H1 (cell line): ENCODE measurements around the gene CYGB. TPM values are rescaled to one million over a fixed set of nuclear protein-coding genes. Genes with fewer than 3 reads are reported as not detected.

Experiments used
- CTCF ChIA-PET: fragments of 300-600 bp; sonication (Branson Sonifier 250); formaldehyde crosslinking; loops from one replicate; lab custom pipeline; 2021; ENCODE audit not compliant: partially characterized antibody; lab: Charles Lee
- POLR2A ChIA-PET: fragments of 300-600 bp; sonication (Branson Sonifier 250); formaldehyde crosslinking; loops from one replicate; lab custom pipeline; 2021; ENCODE audit warnings: inconsistent platforms; ENCODE audit not compliant: partially characterized antibody; lab: Charles Lee
- DNase-seq, 2 experiments: peaks; one replicate each; pipeline versions ENCODE4 v3.0.0 to v3.0.0-alpha.2; 2010 to 2022; ENCODE audit warnings: low spot score in 2 of 2, low read depth in 1 of 2, mixed read lengths in 1 of 2
- FAIRE-seq: peaks from 2 replicates; lab custom pipeline; 2011; peaks lifted over from hg19 to GRCh38; lab: Jason Lieb, UNC
- H2AFZ ChIP-seq: 2 replicates; pipeline ENCODE4 v1.8.1; 2012; ENCODE audit warnings: low read length, inconsistent platforms
- H2AK5ac ChIP-seq: 2 replicates; pipeline ENCODE4 v1.6.1; 2013; ENCODE audit warnings: low read depth, low read length
- H2BK120ac ChIP-seq: replicated peaks from 2 replicates; pipeline ENCODE3; 2013; ENCODE audit warnings: low read depth, low read length, inconsistent platforms
- H2BK12ac ChIP-seq: 2 replicates; pipeline ENCODE4 v1.6.1; 2013; ENCODE audit warnings: low read depth, low read length
- H2BK15ac ChIP-seq: 2 replicates; pipeline ENCODE4 v1.6.1; 2013; ENCODE audit warnings: low read length
- H2BK20ac ChIP-seq: 2 replicates; pipeline ENCODE4 v1.6.1; 2013; ENCODE audit warnings: low read length
- H2BK5ac ChIP-seq: 2 replicates; pipeline ENCODE4 v1.6.1; 2013; ENCODE audit warnings: low read depth, low read length
- H3K14ac ChIP-seq: 2 replicates; pipeline ENCODE4 v1.6.1; 2013; ENCODE audit warnings: inconsistent platforms; ENCODE audit not compliant: insufficient read length
- H3K18ac ChIP-seq: 2 replicates; pipeline ENCODE4 v1.6.1; 2013; ENCODE audit warnings: low read length; ENCODE audit errors: extremely low read depth
- H3K23ac ChIP-seq: 2 replicates; pipeline ENCODE4 v1.6.1; 2013; ENCODE audit warnings: inconsistent platforms; ENCODE audit not compliant: insufficient read length
- H3K23me2 ChIP-seq: 2 replicates; pipeline ENCODE4 v1.6.1; 2013; ENCODE audit warnings: low read depth, low read length
- H3K27ac ChIP-seq: 2 replicates; pipeline ENCODE4 v1.6.1; 2011; ENCODE audit warnings: low read depth, low read length, inconsistent platforms
- H3K27me3 ChIP-seq, 4 experiments: replicated peaks in 1 of 4; 1 replicate in 1 of 4; 2 replicates in 3 of 4; pipeline versions ENCODE4 v1.6.1 to v1.8.1; 2011 to 2013; ENCODE audit warnings: low read length in 3 of 4, mild to moderate bottlenecking in 3 of 4, inconsistent platforms in 2 of 4, mixed read lengths in 2 of 4, moderate library complexity in 1 of 4; ENCODE audit not compliant: control insufficient read depth in 3 of 4, insufficient read depth in 3 of 4; ENCODE audit errors: extremely low read depth in 1 of 4
- H3K36me3 ChIP-seq, 4 experiments: 2 replicates each; pipeline versions ENCODE4 v1.6.1 to v1.8.1; 2011 to 2013; ENCODE audit warnings: mild to moderate bottlenecking in 4 of 4, low read length in 3 of 4, moderate library complexity in 2 of 4, control low read depth in 1 of 4, inconsistent platforms in 1 of 4; ENCODE audit not compliant: insufficient read depth in 4 of 4, control insufficient read depth in 2 of 4
- H3K4ac ChIP-seq: replicated peaks from 2 replicates; pipeline ENCODE3; 2013; ENCODE audit warnings: low read length, low read depth, mixed read lengths, inconsistent platforms; ENCODE audit not compliant: insufficient read length
- H3K4me1 ChIP-seq, 4 experiments: replicated peaks in 1 of 4; 1 replicate in 1 of 4; 2 replicates in 3 of 4; pipeline versions ENCODE4 v1.6.1 to v1.8.1; 2011 to 2013; ENCODE audit warnings: low read length in 3 of 4, inconsistent platforms in 2 of 4, mixed read lengths in 1 of 4; ENCODE audit not compliant: insufficient read depth in 4 of 4, control insufficient read depth in 3 of 4
- H3K4me2 ChIP-seq, 2 experiments: 2 replicates each; pipeline versions ENCODE4 v1.6.1 to v1.8.1; 2011 to 2013; ENCODE audit warnings: low read depth in 2 of 2, low read length in 2 of 2, control low read depth in 1 of 2, inconsistent platforms in 1 of 2, mild to moderate bottlenecking in 1 of 2; ENCODE audit not compliant: insufficient read depth in 1 of 2
- H3K4me3 ChIP-seq, 4 experiments: fragments of 200-600, 300-600 bp in 1 of 4; sonication (generic), shearing (Covaris generic), sonication (Bioruptor Twin) in 1 of 4; 2 replicates each; pipeline versions ENCODE4 v1.5.1 to v1.8.1; 2011 to 2016; ENCODE audit warnings: low read length in 4 of 4, low read depth in 3 of 4, control low read depth in 2 of 4, inconsistent platforms in 2 of 4, mild to moderate bottlenecking in 2 of 4, mixed read lengths in 1 of 4, moderate library complexity in 1 of 4; ENCODE audit not compliant: insufficient read depth in 2 of 4; ENCODE audit errors: extremely low read depth in 1 of 4
- H3K56ac ChIP-seq: replicated peaks from 2 replicates; pipeline ENCODE3; 2013; ENCODE audit warnings: low read depth, mild to moderate bottlenecking, mixed read lengths, low read length, inconsistent platforms; ENCODE audit not compliant: insufficient read length
- H3K79me1 ChIP-seq: 2 replicates; pipeline ENCODE4 v1.6.1; 2013; ENCODE audit warnings: low read depth, low read length, control low read depth
- H3K79me2 ChIP-seq, 2 experiments: 2 replicates each; pipeline versions ENCODE4 v1.6.1 to v1.8.1; 2012 to 2013; ENCODE audit warnings: low read length in 2 of 2, mild to moderate bottlenecking in 2 of 2, inconsistent platforms in 1 of 2; ENCODE audit not compliant: insufficient read depth in 2 of 2, control insufficient read depth in 1 of 2
- H3K9ac ChIP-seq, 4 experiments: replicated peaks in 1 of 4; 1 replicate in 1 of 4; 2 replicates in 3 of 4; pipeline versions ENCODE4 v1.6.1 to v1.8.1; 2011 to 2013; ENCODE audit warnings: low read depth in 3 of 4, low read length in 3 of 4, control low read depth in 2 of 4, mild to moderate bottlenecking in 2 of 4, moderate library complexity in 2 of 4, inconsistent platforms in 1 of 4; ENCODE audit errors: extremely low read depth in 1 of 4
- H3K9me3 ChIP-seq, 2 experiments: 2 replicates each; pipeline versions ENCODE4 v1.6.1 to v1.8.1; 2012 to 2013; ENCODE audit warnings: mild to moderate bottlenecking in 2 of 2, moderate library complexity in 2 of 2, control low read depth in 1 of 2, inconsistent platforms in 1 of 2, low read depth in 1 of 2, low read length in 1 of 2, mixed read lengths in 1 of 2; ENCODE audit not compliant: insufficient read depth in 2 of 2
- H4K20me1 ChIP-seq, 2 experiments: replicated peaks in 1 of 2; 2 replicates each; pipeline versions ENCODE3 to v1.8.1; 2011 to 2013; ENCODE audit warnings: inconsistent platforms in 2 of 2, low read length in 2 of 2, mild to moderate bottlenecking in 1 of 2; ENCODE audit not compliant: insufficient read depth in 2 of 2, control insufficient read depth in 1 of 2
- H4K5ac ChIP-seq: 2 replicates; pipeline ENCODE4 v1.6.1; 2013; ENCODE audit warnings: low read length, low read depth, mixed read lengths, inconsistent platforms; ENCODE audit not compliant: insufficient read length
- H4K8ac ChIP-seq: 2 replicates; pipeline ENCODE4 v1.8.0; 2013; ENCODE audit warnings: mild to moderate bottlenecking, moderate library complexity, low read length, inconsistent platforms; ENCODE audit not compliant: insufficient read depth; ENCODE audit errors: extremely low read depth
- H4K91ac ChIP-seq: replicated peaks from 2 replicates; pipeline ENCODE3; 2013; ENCODE audit warnings: low read length, mixed read lengths, inconsistent platforms; ENCODE audit not compliant: insufficient read length
- KDM4A ChIP-seq: IDR thresholded peaks from one replicate; pipeline ENCODE4 v1.7.1; 2012; ENCODE audit warnings: low read depth, mild to moderate bottlenecking, moderate library complexity, low read length, inconsistent platforms; ENCODE audit not compliant: severe bottlenecking
- NANOG ChIP-seq: IDR thresholded peaks from 2 replicates; pipeline ENCODE4 v1.6.1; 2011; ENCODE audit warnings: low read length, low read depth, mild to moderate bottlenecking, inconsistent platforms; ENCODE audit not compliant: insufficient read depth, poor library complexity, severe bottlenecking
- POU5F1 ChIP-seq: IDR thresholded peaks from 2 replicates; pipeline ENCODE4 v1.6.1; 2011; ENCODE audit warnings: low read depth, mild to moderate bottlenecking, low read length, moderate library complexity
- RNF2 ChIP-seq: fragments of 200-900, 300-1000 bp; sonication (generic); IDR thresholded peaks from 2 replicates; pipeline ENCODE4 v1.7.1; 2016; ENCODE audit warnings: borderline replicate concordance, low read depth, mild to moderate bottlenecking, antibody characterized with exemption, low read length; ENCODE audit not compliant: poor library complexity, severe bottlenecking; ENCODE audit errors: missing control alignments
- RXRA ChIP-seq: IDR thresholded peaks from 2 replicates; pipeline ENCODE4 v1.6.1; 2011; ENCODE audit warnings: low read depth, mild to moderate bottlenecking, low read length, moderate library complexity; ENCODE audit not compliant: insufficient read depth
- SIRT6 ChIP-seq: IDR thresholded peaks from one replicate; pipeline ENCODE4 v1.7.1; 2012; ENCODE audit warnings: low read length, inconsistent platforms
- WGBS, 2 experiments: shearing (Covaris generic) in 1 of 2; methylation state at CpG; one replicate each; pipeline versions ENCODE4 v1.1.6 to v1.1.7; 2013 to 2015; ENCODE audit warnings: low lambda C conversion rate in 2 of 2, mixed read lengths in 2 of 2, inconsistent platforms in 1 of 2, low coverage in 1 of 2, missing lambda C conversion rate in 1 of 2; ENCODE audit not compliant: insufficient replicate concordance in 2 of 2, insufficient coverage in 1 of 2, insufficient read length in 1 of 2; ENCODE audit errors: extremely low coverage in 1 of 2, missing lambda C conversion rate in 1 of 2; 5-methylcytosine and 5-hydroxymethylcytosine counted together
- polyA plus RNA-seq, 7 experiments: library from polyadenylated mRNA; depleted of rRNA in 3 of 7; stranded (reverse) in 5 of 7; unstranded in 2 of 7; fragments of >200 nt in 5 of 7; fragments of 200-250 nt in 2 of 7; gene quantifications; 1 replicate in 5 of 7; 2 replicates in 1 of 7; 4 replicates in 1 of 7; pipeline versions ENCODE4 v1.2.1 to v1.2.3, GENCODE V29; 2011 to 2013; ENCODE audit warnings: missing spikeins in 2 of 7, mixed read lengths in 2 of 7
- total RNA-seq: library from RNA; stranded (reverse); fragmentation: NEBNext Ultra II Directional; extraction: Animal tissue kit (Norgen Biotek cat#: 25700); gene quantifications from 2 replicates; pipeline ENCODE4 v1.2.1, GENCODE V29; 2021

The CYGB gene
- total and polyA plus RNA-seq, 2 of the 8 experiments (the other 6 are each of a cell fraction or from before 2014, with no cell fraction given) = 2.7 to 3.7 TPM

DNA sequence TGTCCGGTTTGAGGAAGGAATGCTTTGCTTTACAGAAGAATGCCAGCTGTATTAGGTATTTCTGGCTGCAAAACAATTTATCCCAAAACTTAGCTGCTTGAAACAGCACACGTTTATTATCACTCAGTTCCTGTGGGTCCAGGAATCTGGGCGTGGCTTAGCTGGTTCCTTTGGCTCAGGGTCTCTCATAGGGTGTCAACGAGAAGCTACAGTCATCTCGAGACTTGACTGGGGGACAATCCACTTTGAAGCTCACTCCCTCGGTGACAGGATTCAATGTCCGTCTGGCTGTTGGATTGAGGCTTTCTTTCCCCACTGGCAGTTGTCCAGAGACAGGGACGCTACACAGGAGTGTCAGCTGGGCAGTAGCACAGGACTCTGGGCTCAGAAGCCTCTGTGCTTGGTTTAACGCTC lies 26.7 kb downstream of the CYGB start:
- ChIA-PET CTCF (interaction anchor here (0.7 to 20.2 kb wide), 10 partner anchors 10 to 1661 kb away, joined by 4 to 446 read pairs (median 6); partner anchors contain the start of genes AANAT and PRCD), POLR2A (interaction anchor here (0.7 kb wide), 1 partner anchor 46 kb away, joined by 3 read pairs; no protein-coding TSS in a partner anchor)
- no peak overlapping the region for H2BK12ac ChIP-seq
- H3K9me3 ChIP-seq = no peaks in the 10 kb centered on the region
- H2BK20ac ChIP-seq = no peak overlapping the region
- no peak overlapping the region for H2BK5ac ChIP-seq
- H3K23ac ChIP-seq = no peak overlapping the region
- no peak overlapping the region for H3K4ac ChIP-seq
- no peak for DNase-seq
- peaks cover 0 to 6% (median 4%) of the 10 kb centered on the region in 4 experiments; a peak in 5 of 7 replicates for H3K27me3 ChIP-seq
- H3K14ac ChIP-seq = no peak overlapping the region
- peaks cover 0 to 5% (median under 1%) of the 10 kb centered on the region in 4 experiments; a peak in 1 of 7 replicates for H3K4me1 ChIP-seq
- no peak overlapping the region for H2BK120ac ChIP-seq
- no peak overlapping the region for H4K5ac ChIP-seq
- no peak overlapping the region for H3K18ac ChIP-seq
- H3K79me2 ChIP-seq = no peaks in the 10 kb centered on the region
- H4K91ac ChIP-seq = no peak overlapping the region
- H2BK15ac ChIP-seq = no peak overlapping the region
- H3K36me3 ChIP-seq = no peaks in the 10 kb centered on the region
- H3K27ac ChIP-seq = no peak overlapping the region
- H4K20me1 ChIP-seq = no peaks in the 10 kb centered on the region
- H3K9ac ChIP-seq = no peak overlapping the region
- H3K56ac ChIP-seq = no peak overlapping the region
- H3K4me3 ChIP-seq = no peak overlapping the region
- WGBS, 2 experiments = 70% methylated on average over 9 of the region's 9 CpGs; no CpG with 5 or more reads in 1 of the 2 experiments
- no peak overlapping the region for H3K4me2 ChIP-seq
- H3K79me1 ChIP-seq = no peaks in the 10 kb centered on the region
- no peak overlapping the region for H2AK5ac ChIP-seq
- no peak overlapping the region for H4K8ac ChIP-seq
- no peak for FAIRE-seq
- no peak overlapping the region for H2AFZ ChIP-seq
- no peaks in the 10 kb centered on the region for H3K23me2 ChIP-seq
- no peak for TF ChIP-seq KDM4A
- TF ChIP-seq RNF2 = no peak
- no peak for TF ChIP-seq NANOG
- TF ChIP-seq RXRA = no peak
- no peak for TF ChIP-seq POU5F1
- no peak for TF ChIP-seq SIRT6
